Measurements from ENCODE around the gene IFT122. TPM values are rescaled to one million over a fixed set of nuclear protein-coding genes. Genes with fewer than 3 reads are reported as not detected.
A peak's percentile ranks its signal among the peaks of the same experiment; 100 is the strongest.

The IFT122 gene
- total RNA-seq, 4 donors from 2014 or later, result 36.6 to 74.4 (median 43.3) TPM

GRCh38 chr3:129560911-129561594 lies 121.0 kb downstream of the IFT122 start:
- Histone ChIP-seq H3K27me3 (no peaks in the 10 kb centered on the region), H3K27ac (peak overlapping the region; percentile 69 to 95 (median 86)), H3K4me3 (no peak overlapping the region), H3K4me1 (peaks cover 0 to 96% (median 72%) of the 10 kb centered on the region in 4 donors), H3K36me3 (peaks cover 0 to 86% (median 12%) of the 10 kb centered on the region in 3 donors), H3K9me3 (no peaks in the 10 kb centered on the region)
- 18 to 26% methylated on average over 9 to 15 of the region's 18 CpGs for WGBS, 2 donors
- TF ChIP-seq EP300 (IDR thresholded peaks at IDR 0.05) (peak in 1 of 2 donors; percentile 71), CTCF (IDR thresholded peaks at IDR 0.05) (no peak)
- peak; percentile 63 to 74 for DNase-seq (ENCODE audit: low spot score in 2 of 2)

GRCh38 chr3:129561619-129562248 lies 121.7 kb downstream of the IFT122 start:
- H3K9me3 ChIP-seq, result no peaks in the 10 kb centered on the region
- no peak for DNase-seq (ENCODE audit: low spot score in 2 of 2)
- H3K4me1 ChIP-seq, result peaks cover 0 to 93% (median 68%) of the 10 kb centered on the region in 4 donors
- H3K36me3 ChIP-seq, result peaks cover 0 to 86% (median 12%) of the 10 kb centered on the region in 3 donors
- no peak for TF ChIP-seq CTCF (IDR thresholded peaks at IDR 0.05)
- H3K27ac ChIP-seq, result peak overlapping the region; percentile 69 to 95 (median 86)
- no peak overlapping the region for H3K4me3 ChIP-seq
- no peaks in the 10 kb centered on the region for H3K27me3 ChIP-seq
- WGBS, 2 donors, result 53 to 78% methylated on average over 15 to 18 of the region's 18 CpGs

- 78 to 89% methylated on average over 18 to 19 of the region's 19 CpGs for WGBS, 2 donors
- no peak overlapping the region for H3K4me3 ChIP-seq
- TF ChIP-seq EP300 (IDR thresholded peaks at IDR 0.05) (no peak), CTCF (IDR thresholded peaks at IDR 0.05) (no peak), POLR2A (IDR thresholded peaks at IDR 0.05) (no peak)
- peaks cover 0 to 93% (median 61%) of the 10 kb centered on the region in 4 donors for H3K4me1 ChIP-seq
- peaks cover 0 to 91% (median 12%) of the 10 kb centered on the region in 3 donors for H3K36me3 ChIP-seq
- no peaks in the 10 kb centered on the region for H3K9me3 ChIP-seq
- H3K27me3 ChIP-seq, result no peaks in the 10 kb centered on the region
- peak overlapping the region in 1 of 4 donors; percentile 90 for H3K27ac ChIP-seq
- no peak for DNase-seq (ENCODE audit: low spot score in 2 of 2)
Observed at GRCh38 chr3:129562803-129563202, 122.8 kb downstream of the IFT122 start.

- TF ChIP-seq CTCF (IDR thresholded peaks at IDR 0.05) (no peak), EP300 (IDR thresholded peaks at IDR 0.05) (no peak), POLR2A (IDR thresholded peaks at IDR 0.05) (no peak)
- WGBS, 2 donors, result 80 to 83% methylated on average over 12 of the region's 12 CpGs
- no peak for DNase-seq (ENCODE audit: low spot score in 2 of 2)
- Histone ChIP-seq H3K4me3 (no peak overlapping the region), H3K27ac (peak overlapping the region; percentile 33 to 90 (median 72)), H3K9me3 (no peaks in the 10 kb centered on the region), H3K36me3 (peaks cover 0 to 91% (median 12%) of the 10 kb centered on the region in 3 donors), H3K4me1 (peaks cover 0 to 92% (median 55%) of the 10 kb centered on the region in 4 donors), H3K27me3 (no peaks in the 10 kb centered on the region)
Observed at GRCh38 chr3:129563332-129563731, 123.3 kb downstream of the IFT122 start.

Data from tibial nerve (tissue), 4 donors.